HG03064 (cell line): ENCODE data around the gene CCDC28B.

Source experiments
- ATAC-seq: cut with Tn5 transposase; IDR thresholded peaks from one replicate; pipeline ENCODE4 v1.9.1; 2021; ENCODE audit warnings: low read depth; ENCODE audit not compliant: unreplicated experiment

The CCDC28B gene

DNA sequence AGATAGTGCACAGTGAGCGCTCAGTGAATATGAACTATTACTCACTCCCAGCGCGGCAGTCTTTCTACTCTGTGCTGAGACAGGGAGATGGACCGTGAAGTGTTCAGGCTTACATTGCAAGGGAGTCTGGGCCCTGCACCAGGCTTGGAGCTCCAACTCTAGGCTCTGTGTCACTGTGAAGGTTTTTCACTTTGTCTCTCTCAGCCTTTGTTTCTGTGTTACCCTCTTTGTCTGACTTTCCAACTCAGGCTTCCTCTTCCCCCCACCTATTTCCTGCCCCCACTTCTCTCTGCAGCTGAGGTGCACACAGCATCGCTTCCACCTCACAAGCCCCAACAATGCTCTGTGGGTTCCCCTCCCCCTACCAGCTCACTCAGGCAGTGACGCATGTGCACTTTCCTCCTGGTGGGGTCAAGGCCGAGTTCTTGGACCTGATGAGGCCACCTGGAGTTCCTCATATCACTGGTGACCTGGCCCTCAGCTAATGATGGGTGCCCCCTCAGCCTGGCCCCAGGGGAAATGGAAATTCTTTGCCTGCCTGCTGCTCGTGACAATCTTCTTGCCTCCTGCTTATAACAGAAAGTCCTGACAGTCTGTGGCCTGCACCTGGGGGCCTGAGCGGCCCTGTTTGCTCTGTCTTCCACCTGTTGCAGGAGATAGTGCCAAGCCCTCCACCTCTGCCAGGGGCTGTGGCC, 49.6 kb downstream of the CCDC28B start:
- ATAC-seq = peak; percentile 45

DNA sequence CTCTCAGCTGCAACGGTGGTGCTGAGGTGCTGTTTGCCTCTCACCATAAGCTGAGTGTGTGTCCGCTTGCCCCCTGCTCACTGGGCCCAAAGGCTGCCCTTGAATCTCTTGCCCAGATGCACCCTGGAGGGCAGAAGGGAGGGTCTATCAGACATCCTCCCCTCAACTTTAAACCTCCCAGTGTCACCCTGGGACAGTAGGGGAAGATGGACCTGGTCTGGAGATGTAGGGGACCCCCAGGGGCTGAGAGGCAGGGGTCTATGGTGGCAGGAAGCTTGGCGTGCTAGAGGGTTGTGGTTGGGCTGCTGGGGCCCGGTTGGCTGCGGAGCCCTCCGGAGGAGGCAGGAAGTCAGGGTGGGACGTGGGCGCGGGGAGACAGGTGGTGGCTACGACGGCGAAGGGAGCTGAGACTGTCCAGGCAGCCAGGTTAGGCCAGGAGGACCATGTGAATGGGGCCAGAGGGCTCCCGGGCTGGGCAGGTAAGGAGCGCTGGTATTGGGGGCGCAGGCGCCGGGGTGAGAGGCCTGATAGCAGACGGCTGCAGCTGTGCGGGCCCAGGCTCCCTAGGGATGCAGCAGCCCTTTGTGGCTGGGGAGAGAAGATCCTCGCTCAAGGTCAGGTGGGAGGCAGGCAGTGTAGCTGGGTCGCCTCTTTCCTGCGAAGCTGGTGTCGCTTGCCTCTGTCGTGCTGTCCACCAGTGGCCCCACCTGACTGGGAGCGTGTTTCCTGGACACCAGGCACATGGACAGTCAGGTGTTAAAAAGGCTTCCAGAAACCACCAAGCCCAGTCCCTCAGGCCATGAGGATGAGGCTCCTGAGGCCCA, 50.7 kb downstream of the CCDC28B start, which contains the start of gene LCK:
Gene LCK, plus strand, starts transcription at position 373 of the 824 bp plus-strand sequence. CDS start 23,065 bp downstream, outside the sequence.
- no peak for ATAC-seq
